Upper lobe of left lung (tissue), 4 donors: ENCODE results near the gene OSCP1.

Experiments
- POLR2A ChIP-seq, 4 donors: fragments of 450-650 bp; IDR thresholded peaks; one replicate each; pipeline ENCODE4 v1.5.1; 2016 to 2017; ENCODE audit warnings: antibody characterized with exemption in 4 of 4, mild to moderate bottlenecking in 2 of 4
- POLR2AphosphoS5 ChIP-seq, 2 donors: sonication (generic); formaldehyde crosslinking; IDR thresholded peaks; one replicate each; pipeline ENCODE4 v1.5.1; 2017; ENCODE audit warnings: antibody characterized with exemption in 2 of 2

DNA sequence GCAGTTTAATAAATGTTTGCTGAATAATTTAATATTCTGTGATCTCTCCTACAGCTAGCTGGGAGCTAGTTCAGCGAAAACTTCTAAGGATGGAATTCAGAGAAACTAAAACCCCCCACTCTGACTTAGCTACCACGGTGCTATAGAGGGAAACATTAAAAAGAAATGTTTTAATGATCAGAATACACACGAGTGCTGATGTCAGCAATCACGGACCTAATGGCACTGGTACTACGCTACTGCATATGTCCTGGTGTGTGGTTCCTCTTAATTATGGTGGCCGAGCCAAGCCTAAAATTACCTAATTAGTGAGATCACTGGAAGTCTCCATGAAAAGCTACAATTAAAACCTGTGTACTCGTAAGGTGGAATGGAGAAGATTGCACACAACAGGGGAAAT, 28.6 kb downstream of the OSCP1 start:
- TF ChIP-seq POLR2A (IDR thresholded peaks at IDR 0.05) (no peak), POLR2AphosphoS5 (IDR thresholded peaks at IDR 0.05) (no peak)
